Upper lobe of left lung (tissue), 4 donors: Measurements from ENCODE around the gene SOX13.

ENCODE experiments used
- POLR2A ChIP-seq, 4 donors: fragments of 450-650 bp; IDR thresholded peaks; one replicate each; pipeline ENCODE4 v1.5.1; 2016 to 2017; ENCODE audit warnings: antibody characterized with exemption in 4 of 4, mild to moderate bottlenecking in 2 of 4
- POLR2AphosphoS5 ChIP-seq, 2 donors: sonication (generic); formaldehyde crosslinking; IDR thresholded peaks; one replicate each; pipeline ENCODE4 v1.5.1; 2017; ENCODE audit warnings: antibody characterized with exemption in 2 of 2
- TF ChIP-seq, protein P1 (sequence below), 6 experiments: fragments of 450-650 bp in 4 of 6; fragments of 200-600 bp in 2 of 6; sonication (generic) in 2 of 6; IDR thresholded peaks; one replicate each; pipeline ENCODE4 v1.5.1; 2016 to 2019; ENCODE audit warnings: antibody characterized with exemption in 6 of 6

DNA sequence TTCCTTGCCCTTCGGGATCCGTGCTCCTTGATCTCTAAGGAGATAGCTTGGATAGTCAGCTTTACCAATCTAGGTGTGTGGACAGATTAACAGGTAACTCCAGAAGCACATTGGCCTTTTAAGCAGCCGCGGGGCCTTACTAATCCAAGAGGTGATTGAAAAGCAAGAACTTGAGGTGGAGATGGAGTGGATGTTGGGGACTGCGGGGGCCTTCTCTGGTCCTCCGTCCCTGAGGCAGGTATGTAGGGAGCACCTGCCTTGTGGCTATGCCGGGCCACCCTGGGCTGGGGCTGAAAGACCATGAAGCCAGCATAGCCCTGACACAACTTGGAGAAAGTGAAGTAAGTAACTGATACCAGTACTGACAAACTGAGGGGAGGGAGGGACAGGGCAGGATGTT is 10.6 kb downstream of the SOX13 start:
- TF ChIP-seq POLR2A (IDR thresholded peaks at IDR 0.05) (no peak), POLR2AphosphoS5 (IDR thresholded peaks at IDR 0.05) (no peak)
- TF ChIP-seq, protein P1, sequence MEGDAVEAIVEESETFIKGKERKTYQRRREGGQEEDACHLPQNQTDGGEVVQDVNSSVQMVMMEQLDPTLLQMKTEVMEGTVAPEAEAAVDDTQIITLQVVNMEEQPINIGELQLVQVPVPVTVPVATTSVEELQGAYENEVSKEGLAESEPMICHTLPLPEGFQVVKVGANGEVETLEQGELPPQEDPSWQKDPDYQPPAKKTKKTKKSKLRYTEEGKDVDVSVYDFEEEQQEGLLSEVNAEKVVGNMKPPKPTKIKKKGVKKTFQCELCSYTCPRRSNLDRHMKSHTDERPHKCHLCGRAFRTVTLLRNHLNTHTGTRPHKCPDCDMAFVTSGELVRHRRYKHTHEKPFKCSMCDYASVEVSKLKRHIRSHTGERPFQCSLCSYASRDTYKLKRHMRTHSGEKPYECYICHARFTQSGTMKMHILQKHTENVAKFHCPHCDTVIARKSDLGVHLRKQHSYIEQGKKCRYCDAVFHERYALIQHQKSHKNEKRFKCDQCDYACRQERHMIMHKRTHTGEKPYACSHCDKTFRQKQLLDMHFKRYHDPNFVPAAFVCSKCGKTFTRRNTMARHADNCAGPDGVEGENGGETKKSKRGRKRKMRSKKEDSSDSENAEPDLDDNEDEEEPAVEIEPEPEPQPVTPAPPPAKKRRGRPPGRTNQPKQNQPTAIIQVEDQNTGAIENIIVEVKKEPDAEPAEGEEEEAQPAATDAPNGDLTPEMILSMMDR (IDR thresholded peaks at IDR 0.05) = no peak
